ENCODE measurements around the gene C11orf21.

Gene C11orf21

DNA sequence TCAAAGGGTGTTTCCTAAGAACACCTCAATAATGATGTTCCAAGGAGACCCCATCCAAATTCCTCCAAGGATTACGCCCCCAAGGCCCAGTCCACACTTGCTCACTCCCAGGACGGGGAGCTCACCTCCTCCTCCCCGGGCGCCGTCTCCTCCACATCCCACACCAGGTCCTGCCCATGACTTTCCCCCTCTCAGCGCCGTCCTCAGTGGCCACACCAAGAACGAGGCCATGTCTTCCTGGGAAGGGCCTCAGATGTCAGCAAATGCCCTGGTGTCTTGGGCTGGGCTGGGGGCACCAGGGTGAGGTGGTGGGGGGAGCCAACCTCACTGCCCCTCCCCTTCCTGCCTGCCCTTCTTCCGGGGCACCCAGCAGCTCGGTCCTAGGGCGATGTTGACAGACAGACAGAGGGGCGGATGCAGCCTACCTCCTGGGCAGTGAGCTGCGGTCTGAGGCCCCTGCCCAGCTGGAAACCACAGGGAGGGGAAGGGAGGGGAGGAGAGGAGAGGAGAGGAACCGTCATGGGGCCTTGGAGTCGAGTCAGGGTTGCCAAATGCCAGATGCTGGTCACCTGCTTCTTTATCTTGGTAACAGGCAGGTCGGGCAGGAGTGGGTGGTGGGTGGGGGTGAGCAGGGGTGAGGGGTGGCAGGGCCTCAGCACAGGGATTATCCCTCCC, at the start of gene C11orf21, which contains the start of gene TSPAN32:
C11orf21 (minus strand) TSS at position 288 of the 675 bp plus-strand sequence; CDS start at position 178, 110 bp downstream.
TSPAN32 (plus strand) TSS at position 383 of the 675 bp plus-strand sequence; CDS start at position 520, 137 bp downstream.
- Histone ChIP-seq H3K4me1 (no peaks in the 10 kb centered on the region), H3K9ac (no peak within 1 kb of the TSS), H3K27ac (no peak within 1 kb of the TSS), H3K4me2 (ENCODE audit: low read length) (no peak within 1 kb of the TSS), H2AFZ (no peak within 1 kb of the TSS), H3K4me3 (ENCODE audit: low read depth, low read length) (no peak within 1 kb of the TSS), H3K27me3 (ENCODE audit: control insufficient read depth, insufficient read depth, low read length) (no peaks in the 10 kb centered on the region), H3K36me3 (ENCODE audit: control insufficient read depth, insufficient read depth, low read length) (no peaks in the 10 kb centered on the region), H3K9me3 (ENCODE audit: control insufficient read depth, low read length) (no peaks in the 10 kb centered on the region), H3K79me2 (no peaks in the 10 kb centered on the region)
- TF ChIP-seq, protein P1, sequence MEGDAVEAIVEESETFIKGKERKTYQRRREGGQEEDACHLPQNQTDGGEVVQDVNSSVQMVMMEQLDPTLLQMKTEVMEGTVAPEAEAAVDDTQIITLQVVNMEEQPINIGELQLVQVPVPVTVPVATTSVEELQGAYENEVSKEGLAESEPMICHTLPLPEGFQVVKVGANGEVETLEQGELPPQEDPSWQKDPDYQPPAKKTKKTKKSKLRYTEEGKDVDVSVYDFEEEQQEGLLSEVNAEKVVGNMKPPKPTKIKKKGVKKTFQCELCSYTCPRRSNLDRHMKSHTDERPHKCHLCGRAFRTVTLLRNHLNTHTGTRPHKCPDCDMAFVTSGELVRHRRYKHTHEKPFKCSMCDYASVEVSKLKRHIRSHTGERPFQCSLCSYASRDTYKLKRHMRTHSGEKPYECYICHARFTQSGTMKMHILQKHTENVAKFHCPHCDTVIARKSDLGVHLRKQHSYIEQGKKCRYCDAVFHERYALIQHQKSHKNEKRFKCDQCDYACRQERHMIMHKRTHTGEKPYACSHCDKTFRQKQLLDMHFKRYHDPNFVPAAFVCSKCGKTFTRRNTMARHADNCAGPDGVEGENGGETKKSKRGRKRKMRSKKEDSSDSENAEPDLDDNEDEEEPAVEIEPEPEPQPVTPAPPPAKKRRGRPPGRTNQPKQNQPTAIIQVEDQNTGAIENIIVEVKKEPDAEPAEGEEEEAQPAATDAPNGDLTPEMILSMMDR (IDR thresholded peaks at IDR 0.05): no peak

DNA sequence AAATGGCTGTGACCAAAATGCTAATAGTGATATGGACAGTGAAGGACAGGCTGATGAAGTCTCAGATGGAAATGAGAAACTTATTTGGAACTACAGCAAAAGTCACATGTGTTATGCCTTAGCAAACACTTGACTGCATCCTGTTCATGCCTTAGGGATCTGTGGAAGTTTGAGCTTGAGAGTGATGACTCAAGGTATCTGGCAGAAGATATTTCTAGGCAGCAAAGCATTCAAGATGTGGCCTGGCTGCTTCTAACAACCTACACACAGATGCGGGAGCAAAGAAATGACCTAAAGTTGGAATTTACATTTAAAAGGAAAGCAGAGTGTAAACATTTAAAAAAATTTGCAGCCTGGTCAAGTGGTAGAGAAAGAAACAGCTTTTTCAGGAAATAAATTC, 47.3 kb upstream of the C11orf21 start:
- no peaks in the 10 kb centered on the region for H3K36me3 ChIP-seq (ENCODE audit: control insufficient read depth, insufficient read depth, low read length)
- no peaks in the 10 kb centered on the region for H3K27me3 ChIP-seq (ENCODE audit: control insufficient read depth, insufficient read depth, low read length)
- no peak overlapping the region for H2AFZ ChIP-seq
- no peak overlapping the region for H3K4me2 ChIP-seq (ENCODE audit: low read length)
- no peaks in the 10 kb centered on the region for H3K9me3 ChIP-seq (ENCODE audit: control insufficient read depth, low read length)
- TF ChIP-seq, protein P1 (IDR thresholded peaks at IDR 0.05): no peak
- H3K9ac ChIP-seq: no peak overlapping the region
- no peak overlapping the region for H3K4me3 ChIP-seq (ENCODE audit: low read depth, low read length)
- H3K79me2 ChIP-seq: no peaks in the 10 kb centered on the region
- no peaks in the 10 kb centered on the region for H3K4me1 ChIP-seq
- no peak overlapping the region for H3K27ac ChIP-seq

DNA sequence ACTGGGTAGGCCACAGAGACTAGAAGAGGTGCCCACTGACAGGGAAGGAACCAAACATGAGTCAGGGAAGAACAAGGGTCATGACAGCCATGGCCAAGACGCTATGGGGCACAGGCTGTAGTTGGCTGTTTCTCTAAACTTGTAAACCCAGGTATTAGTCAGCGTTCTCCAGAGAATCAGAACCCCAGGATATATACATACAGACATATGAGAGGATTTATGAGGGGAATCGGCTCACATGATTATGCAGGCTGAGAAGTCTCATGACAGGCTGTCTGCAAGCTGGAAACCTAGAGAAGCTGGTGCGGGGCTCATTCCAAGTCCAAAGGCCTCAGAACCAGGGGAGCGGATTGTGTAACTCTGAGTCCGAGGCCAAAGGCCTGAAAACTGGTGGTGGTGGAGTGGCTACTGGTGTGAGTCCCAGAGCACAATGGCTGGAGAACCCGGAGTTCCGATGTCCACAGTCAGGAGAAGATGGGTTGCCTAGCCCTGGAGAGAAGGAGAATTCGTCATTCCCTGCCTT, 45.7 kb upstream of the C11orf21 start:
- Histone ChIP-seq H3K4me1 (no peaks in the 10 kb centered on the region), H3K9me3 (ENCODE audit: control insufficient read depth, low read length) (no peaks in the 10 kb centered on the region), H3K4me3 (ENCODE audit: low read depth, low read length) (no peak overlapping the region), H3K79me2 (no peaks in the 10 kb centered on the region), H3K27me3 (ENCODE audit: control insufficient read depth, insufficient read depth, low read length) (no peaks in the 10 kb centered on the region), H3K27ac (no peak overlapping the region), H2AFZ (no peak overlapping the region), H3K36me3 (ENCODE audit: control insufficient read depth, insufficient read depth, low read length) (no peaks in the 10 kb centered on the region), H3K9ac (no peak overlapping the region), H3K4me2 (ENCODE audit: low read length) (no peak overlapping the region)
- TF ChIP-seq, protein P1 (IDR thresholded peaks at IDR 0.05): no peak

DNA sequence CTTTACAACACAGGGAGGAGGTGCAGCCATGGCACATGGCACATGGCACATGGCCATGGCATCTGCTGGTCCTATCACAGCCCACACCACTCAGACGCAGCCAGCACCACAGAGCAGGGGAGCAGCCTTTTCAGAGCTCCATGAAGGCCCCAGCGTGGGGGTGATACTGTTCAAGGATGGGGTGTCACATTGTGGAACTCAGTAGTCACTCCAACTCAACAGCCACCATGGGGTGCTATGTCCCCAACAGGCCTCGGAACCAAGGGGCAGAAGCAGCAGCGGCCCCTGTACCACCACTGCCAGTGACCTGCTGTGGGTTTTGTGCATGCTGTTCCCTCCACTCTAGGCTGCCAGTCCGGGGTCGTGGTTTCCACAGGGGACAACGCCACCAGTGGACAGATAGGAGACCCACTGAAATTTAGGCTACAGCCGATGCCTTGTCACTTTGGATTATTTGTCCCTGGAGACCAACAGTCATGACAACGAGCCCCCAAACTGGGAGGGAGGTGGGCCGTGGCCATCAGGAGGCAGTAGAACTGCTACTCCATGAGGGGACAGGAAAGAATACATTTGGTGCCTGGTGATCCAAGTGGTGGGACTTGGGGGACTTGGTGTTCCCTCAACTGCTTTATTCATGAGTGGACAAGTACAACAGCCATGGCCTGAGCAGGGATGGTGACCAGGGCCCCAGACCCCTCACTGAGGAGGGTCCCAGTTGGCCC, 45.0 kb upstream of the C11orf21 start:
- Histone ChIP-seq H3K27ac (no peak overlapping the region), H3K9me3 (ENCODE audit: control insufficient read depth, low read length) (no peaks in the 10 kb centered on the region), H2AFZ (no peak overlapping the region), H3K36me3 (ENCODE audit: control insufficient read depth, insufficient read depth, low read length) (no peaks in the 10 kb centered on the region), H3K9ac (no peak overlapping the region), H3K27me3 (ENCODE audit: control insufficient read depth, insufficient read depth, low read length) (no peaks in the 10 kb centered on the region), H3K4me2 (ENCODE audit: low read length) (no peak overlapping the region), H3K79me2 (no peaks in the 10 kb centered on the region), H3K4me3 (ENCODE audit: low read depth, low read length) (no peak overlapping the region), H3K4me1 (no peaks in the 10 kb centered on the region)
- TF ChIP-seq, protein P1 (IDR thresholded peaks at IDR 0.05): no peak
